ENCODE data around the gene CERS6. TPM values are rescaled to one million over a fixed set of nuclear protein-coding genes. Genes with fewer than 3 reads are reported as not detected.

CERS6 gene
- total and polyA plus RNA-seq, 2 experiments from 2014 or later = 40.9 to 99.1 TPM

DNA sequence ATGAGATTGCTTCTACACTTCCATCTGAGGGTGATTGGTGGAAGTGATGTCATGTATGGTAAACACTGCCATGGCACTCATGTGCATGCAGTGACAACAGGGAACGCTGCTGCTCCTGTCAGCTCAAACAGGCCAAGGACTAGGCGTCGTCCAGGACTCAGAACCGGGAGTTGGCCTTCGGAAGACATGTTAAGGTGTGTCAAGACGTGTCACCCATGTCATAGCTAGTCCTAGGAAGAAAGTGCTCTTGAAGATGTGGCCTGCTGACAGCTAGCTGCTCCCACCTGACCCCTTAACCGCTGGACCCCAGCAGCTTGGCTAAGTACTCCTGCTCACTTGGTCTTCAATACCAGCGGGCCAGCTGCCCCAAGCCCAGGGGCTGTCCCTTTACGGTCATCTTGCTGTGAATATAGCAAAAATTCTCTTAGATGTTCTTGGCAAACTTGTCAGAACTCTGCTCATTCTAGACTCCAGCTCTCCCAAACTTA is 340.1 kb downstream of the CERS6 start:
- DNase-seq (ENCODE audit: low spot score) = no peak
- H3K9me3 ChIP-seq (ENCODE audit: low read depth) = no peaks in the 10 kb centered on the region
- H3K27ac ChIP-seq = no peak overlapping the region
- H3K79me2 ChIP-seq = no peaks in the 10 kb centered on the region
- H3K9me2 ChIP-seq (replicated peaks; ENCODE audit: insufficient read depth) = no peaks in the 10 kb centered on the region
- TF ChIP-seq EZH2 (IDR thresholded peaks at IDR 0.05; ENCODE audit: borderline replicate concordance) (no peak), CTCF (IDR thresholded peaks at IDR 0.05; ENCODE audit: poor library complexity) (no peak), EZH2phosphoT487 (IDR thresholded peaks at IDR 0.05; ENCODE audit: low read depth, severe bottlenecking, unreplicated experiment) (no peak)
- no peak overlapping the region for H3K4me2 ChIP-seq
- no peak overlapping the region for H3K4me3 ChIP-seq
- H3K27me3 ChIP-seq = no peaks in the 10 kb centered on the region
- WGBS (ENCODE audit: low lambda C conversion rate, missing lambda C conversion rate) = 92% methylated on average over 9 of the region's 9 CpGs
- no peaks in the 10 kb centered on the region for H4K20me1 ChIP-seq (ENCODE audit: insufficient read depth, poor library complexity, severe bottlenecking)
- H3K4me1 ChIP-seq (ENCODE audit: insufficient read depth) = peaks cover 8% of the 10 kb centered on the region
- H2AFZ ChIP-seq = no peak overlapping the region
- H3K36me3 ChIP-seq (replicated peaks; ENCODE audit: insufficient read depth, low read depth) = no peaks in the 10 kb centered on the region

GRCh38 chr2:168796583-168797285 is 340.7 kb downstream of the CERS6 start:
- no peak overlapping the region for H2AFZ ChIP-seq

DNA sequence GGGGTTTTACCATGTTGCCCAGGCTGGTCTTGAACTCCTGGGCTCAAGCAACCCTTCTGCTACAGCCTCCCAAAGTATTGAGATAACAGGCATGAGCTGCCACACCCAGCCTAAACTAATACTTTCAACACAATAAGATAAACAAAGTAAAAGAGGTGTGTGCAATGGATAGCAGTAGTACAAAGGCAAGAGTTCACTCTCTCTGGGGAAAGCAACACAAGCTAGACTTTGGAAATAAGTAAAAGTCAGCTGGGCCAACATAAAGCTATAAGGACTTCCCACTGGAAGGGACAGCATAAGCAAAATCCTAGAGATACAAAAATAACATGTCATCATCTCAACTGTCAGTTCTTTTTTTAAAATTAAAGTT is 341.2 kb downstream of the CERS6 start:
- TF ChIP-seq EZH2 (IDR thresholded peaks at IDR 0.05; ENCODE audit: borderline replicate concordance) = no peak
- TF ChIP-seq EZH2phosphoT487 (IDR thresholded peaks at IDR 0.05; ENCODE audit: low read depth, severe bottlenecking, unreplicated experiment) = no peak
- TF ChIP-seq CTCF (IDR thresholded peaks at IDR 0.05; ENCODE audit: poor library complexity) = no peak
- no peak overlapping the region for H3K27ac ChIP-seq
- DNase-seq (ENCODE audit: low spot score) = no peak

More at GRCh38 chr2:168796583-168797285, 340.7 kb downstream of the CERS6 start:
- H3K9me3 ChIP-seq (ENCODE audit: low read depth) = no peaks in the 10 kb centered on the region
- TF ChIP-seq EZH2phosphoT487 (IDR thresholded peaks at IDR 0.05; ENCODE audit: low read depth, severe bottlenecking, unreplicated experiment) = no peak
- TF ChIP-seq EZH2 (IDR thresholded peaks at IDR 0.05; ENCODE audit: borderline replicate concordance) = no peak
- no peak for TF ChIP-seq CTCF (IDR thresholded peaks at IDR 0.05; ENCODE audit: poor library complexity)
- H3K36me3 ChIP-seq (replicated peaks; ENCODE audit: insufficient read depth, low read depth) = no peaks in the 10 kb centered on the region
- 84% methylated on average over 8 of the region's 8 CpGs for WGBS (ENCODE audit: low lambda C conversion rate, missing lambda C conversion rate)
- no peaks in the 10 kb centered on the region for H3K27me3 ChIP-seq
- no peaks in the 10 kb centered on the region for H3K79me2 ChIP-seq
- H3K4me2 ChIP-seq = no peak overlapping the region
- no peak overlapping the region for H3K27ac ChIP-seq
- peaks cover 13% of the 10 kb centered on the region for H3K4me1 ChIP-seq (ENCODE audit: insufficient read depth)
- no peak overlapping the region for H3K4me3 ChIP-seq
- DNase-seq (ENCODE audit: low spot score) = no peak
- no peaks in the 10 kb centered on the region for H3K9me2 ChIP-seq (replicated peaks; ENCODE audit: insufficient read depth)
- no peaks in the 10 kb centered on the region for H4K20me1 ChIP-seq (ENCODE audit: insufficient read depth, poor library complexity, severe bottlenecking)

More for the DNA sequence above, 341.2 kb downstream of the CERS6 start:
- Histone ChIP-seq H3K9me3 (ENCODE audit: low read depth) (no peaks in the 10 kb centered on the region), H3K4me3 (no peak overlapping the region), H3K9me2 (replicated peaks; ENCODE audit: insufficient read depth) (no peaks in the 10 kb centered on the region), H3K79me2 (no peaks in the 10 kb centered on the region), H3K36me3 (replicated peaks; ENCODE audit: insufficient read depth, low read depth) (no peaks in the 10 kb centered on the region), H3K4me1 (ENCODE audit: insufficient read depth) (peaks cover 17% of the 10 kb centered on the region), H2AFZ (no peak overlapping the region), H3K27me3 (no peaks in the 10 kb centered on the region), H3K4me2 (no peak overlapping the region), H4K20me1 (ENCODE audit: insufficient read depth, poor library complexity, severe bottlenecking) (no peaks in the 10 kb centered on the region)
